HL-60 (cell line): ENCODE results near the gene ESPNL.

ENCODE experiments used
- CTCF ChIP-seq: IDR thresholded peaks from one replicate; pipeline ENCODE4 v1.5.1; 2011; ENCODE audit warnings: low read length, control low read depth, inconsistent platforms; ENCODE audit not compliant: insufficient read depth
- GABPA ChIP-seq: IDR thresholded peaks from 2 replicates; pipeline ENCODE4 v1.6.1; 2012; ENCODE audit warnings: low read depth
- POLR2AphosphoS5 ChIP-seq: IDR thresholded peaks from 2 replicates; pipeline ENCODE4 v1.6.1; 2012; ENCODE audit warnings: low read depth
- SPI1 ChIP-seq: IDR thresholded peaks from 2 replicates; pipeline ENCODE4 v1.6.1; 2012; ENCODE audit warnings: low read depth, mild to moderate bottlenecking, borderline replicate concordance
- TF ChIP-seq, protein P1 (sequence below): IDR thresholded peaks from 2 replicates; pipeline ENCODE4 v1.6.1; 2012; ENCODE audit warnings: low read depth; ENCODE audit not compliant: insufficient replicate concordance

DNA sequence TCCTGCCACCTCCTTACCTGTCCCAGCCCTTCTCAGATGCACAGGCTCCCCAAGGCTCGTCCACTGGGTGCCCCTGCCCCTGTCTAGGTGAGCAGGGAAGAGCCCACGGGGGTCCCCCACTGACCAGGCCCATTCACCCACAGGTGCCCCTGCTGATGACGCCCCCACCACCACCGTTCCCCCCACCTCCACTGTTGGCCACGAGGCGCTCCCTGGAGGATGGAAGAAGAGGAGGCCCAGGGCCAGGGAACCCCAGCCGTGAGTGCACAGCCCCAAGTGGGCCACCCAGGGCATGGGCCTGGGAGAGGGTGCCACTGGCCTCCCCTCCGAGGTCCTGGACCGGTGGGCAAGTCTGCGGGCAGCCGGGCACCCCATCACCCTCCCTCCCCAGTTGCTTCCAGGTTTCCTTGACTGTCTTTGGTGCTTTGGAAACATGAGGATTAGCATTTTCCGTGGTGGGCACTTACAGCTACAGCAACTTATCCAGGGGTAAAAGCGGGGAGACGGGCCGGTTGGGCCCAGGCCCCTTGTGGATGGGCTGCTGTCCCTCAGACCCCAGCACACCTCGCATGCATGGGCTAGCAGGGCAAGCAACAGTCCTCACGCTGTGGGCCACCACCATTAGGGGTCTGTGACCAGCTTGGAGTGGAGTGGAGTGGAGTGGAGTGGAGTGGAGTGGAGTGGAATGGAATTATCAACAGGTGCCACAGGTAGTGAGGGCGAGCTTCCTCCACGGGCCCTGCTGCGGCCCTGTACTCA, 25.2 kb downstream of the ESPNL start:
- TF ChIP-seq CTCF (no peak), POLR2AphosphoS5 (no peak), SPI1 (no peak), GABPA (no peak)
- TF ChIP-seq, protein P1, sequence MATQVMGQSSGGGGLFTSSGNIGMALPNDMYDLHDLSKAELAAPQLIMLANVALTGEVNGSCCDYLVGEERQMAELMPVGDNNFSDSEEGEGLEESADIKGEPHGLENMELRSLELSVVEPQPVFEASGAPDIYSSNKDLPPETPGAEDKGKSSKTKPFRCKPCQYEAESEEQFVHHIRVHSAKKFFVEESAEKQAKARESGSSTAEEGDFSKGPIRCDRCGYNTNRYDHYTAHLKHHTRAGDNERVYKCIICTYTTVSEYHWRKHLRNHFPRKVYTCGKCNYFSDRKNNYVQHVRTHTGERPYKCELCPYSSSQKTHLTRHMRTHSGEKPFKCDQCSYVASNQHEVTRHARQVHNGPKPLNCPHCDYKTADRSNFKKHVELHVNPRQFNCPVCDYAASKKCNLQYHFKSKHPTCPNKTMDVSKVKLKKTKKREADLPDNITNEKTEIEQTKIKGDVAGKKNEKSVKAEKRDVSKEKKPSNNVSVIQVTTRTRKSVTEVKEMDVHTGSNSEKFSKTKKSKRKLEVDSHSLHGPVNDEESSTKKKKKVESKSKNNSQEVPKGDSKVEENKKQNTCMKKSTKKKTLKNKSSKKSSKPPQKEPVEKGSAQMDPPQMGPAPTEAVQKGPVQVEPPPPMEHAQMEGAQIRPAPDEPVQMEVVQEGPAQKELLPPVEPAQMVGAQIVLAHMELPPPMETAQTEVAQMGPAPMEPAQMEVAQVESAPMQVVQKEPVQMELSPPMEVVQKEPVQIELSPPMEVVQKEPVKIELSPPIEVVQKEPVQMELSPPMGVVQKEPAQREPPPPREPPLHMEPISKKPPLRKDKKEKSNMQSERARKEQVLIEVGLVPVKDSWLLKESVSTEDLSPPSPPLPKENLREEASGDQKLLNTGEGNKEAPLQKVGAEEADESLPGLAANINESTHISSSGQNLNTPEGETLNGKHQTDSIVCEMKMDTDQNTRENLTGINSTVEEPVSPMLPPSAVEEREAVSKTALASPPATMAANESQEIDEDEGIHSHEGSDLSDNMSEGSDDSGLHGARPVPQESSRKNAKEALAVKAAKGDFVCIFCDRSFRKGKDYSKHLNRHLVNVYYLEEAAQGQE, result no peak
